ENCODE results near the gene TAOK2.

- TF ChIP-seq CTCF (IDR thresholded peaks at IDR 0.05) (no peak), POLR2A (IDR thresholded peaks at IDR 0.05) (no peak), EP300 (IDR thresholded peaks at IDR 0.05) (no peak)
Observed at GRCh38 chr16:30025156-30025555, 51.5 kb downstream of the TAOK2 start.

Data from tibial nerve (tissue), 4 donors.